H9 (cell line): ENCODE results near the gene THSD7B. TPM values are rescaled to one million over a fixed set of nuclear protein-coding genes. Genes with fewer than 3 reads are reported as not detected.

Experiments
- DNase-seq: peaks from one replicate; pipeline ENCODE4 v3.0.0-alpha.2; 2017
- H2AFZ ChIP-seq: one replicate; pipeline ENCODE4 v1.6.1; 2013; ENCODE audit warnings: mild to moderate bottlenecking, low read length, control low read depth, moderate library complexity
- H2AK5ac ChIP-seq: 2 replicates; pipeline ENCODE4 v1.6.1; 2013; ENCODE audit warnings: low read length, control low read depth, mixed read lengths; ENCODE audit not compliant: insufficient read length
- H2BK120ac ChIP-seq: one replicate; pipeline ENCODE4 v1.6.1; 2013; ENCODE audit warnings: low read depth, mild to moderate bottlenecking, low read length, control low read depth, inconsistent platforms; ENCODE audit not compliant: poor library complexity, severe bottlenecking
- H2BK12ac ChIP-seq: 2 replicates; pipeline ENCODE4 v1.6.1; 2013; ENCODE audit warnings: low read length, control low read depth, mixed read lengths, low read depth; ENCODE audit not compliant: insufficient read length
- H2BK15ac ChIP-seq: 2 replicates; pipeline ENCODE4 v1.6.1; 2013; ENCODE audit warnings: low read depth, low read length, control low read depth
- H2BK20ac ChIP-seq: one replicate; pipeline ENCODE4 v1.6.1; 2013; ENCODE audit warnings: low read depth, mild to moderate bottlenecking, low read length, control low read depth, inconsistent platforms; ENCODE audit not compliant: poor library complexity, severe bottlenecking
- H2BK5ac ChIP-seq: 2 replicates; pipeline ENCODE4 v1.6.1; 2013; ENCODE audit warnings: low read length, control low read depth, mixed read lengths; ENCODE audit not compliant: insufficient read length
- H3K14ac ChIP-seq: 2 replicates; pipeline ENCODE4 v1.6.1; 2013; ENCODE audit warnings: low read length, control low read depth; ENCODE audit not compliant: insufficient read depth
- H3K18ac ChIP-seq: 2 replicates; pipeline ENCODE4 v1.6.1; 2013; ENCODE audit warnings: low read depth, mild to moderate bottlenecking, mixed read lengths, low read length, control low read depth; ENCODE audit not compliant: insufficient read length
- H3K23ac ChIP-seq: 2 replicates; pipeline ENCODE4 v1.6.1; 2013; ENCODE audit warnings: low read length, control low read depth, mixed read lengths, low read depth; ENCODE audit not compliant: insufficient read length
- H3K23me2 ChIP-seq: 2 replicates; pipeline ENCODE4 v1.6.1; 2013; ENCODE audit warnings: low read depth, mild to moderate bottlenecking, mixed read lengths, low read length, control low read depth; ENCODE audit not compliant: insufficient read length, poor library complexity, severe bottlenecking
- H3K27ac ChIP-seq: 2 replicates; pipeline ENCODE4 v1.5.1; 2013; ENCODE audit warnings: low read length, control low read depth, mixed read lengths, low read depth; ENCODE audit not compliant: insufficient read length
- H3K27me3 ChIP-seq: 2 replicates; pipeline ENCODE4 v1.6.1; 2013; ENCODE audit warnings: low read length, control low read depth, inconsistent platforms; ENCODE audit not compliant: insufficient read depth
- H3K4ac ChIP-seq: 2 replicates; pipeline ENCODE4 v1.6.1; 2013; ENCODE audit warnings: low read depth, mild to moderate bottlenecking, control low read depth, inconsistent platforms, low read length, moderate library complexity
- H3K4me1 ChIP-seq: 2 replicates; pipeline ENCODE4 v1.6.1; 2013; ENCODE audit warnings: low read length, control low read depth, inconsistent platforms; ENCODE audit not compliant: insufficient read depth
- H3K4me2 ChIP-seq: 2 replicates; pipeline ENCODE4 v1.6.1; 2013; ENCODE audit warnings: low read length, control low read depth, mixed read lengths; ENCODE audit not compliant: insufficient read length, insufficient read depth
- H3K56ac ChIP-seq: 2 replicates; pipeline ENCODE4 v1.6.1; 2013; ENCODE audit warnings: low read depth, mild to moderate bottlenecking, mixed read lengths, low read length, control low read depth; ENCODE audit not compliant: insufficient read length
- H3K79me1 ChIP-seq: 2 replicates; pipeline ENCODE4 v1.6.1; 2013; ENCODE audit warnings: low read depth, mild to moderate bottlenecking, moderate library complexity, low read length, control low read depth, inconsistent platforms; ENCODE audit not compliant: insufficient read depth, poor library complexity, severe bottlenecking
- H3K79me2 ChIP-seq: 2 replicates; pipeline ENCODE4 v1.6.1; 2013; ENCODE audit warnings: low read length, control low read depth, inconsistent platforms; ENCODE audit not compliant: insufficient read depth
- H3K9ac ChIP-seq: 2 replicates; pipeline ENCODE4 v1.6.1; 2013; ENCODE audit warnings: low read length, control low read depth, mixed read lengths; ENCODE audit not compliant: insufficient read length; ENCODE audit errors: extremely low read depth
- H3K9me3 ChIP-seq: one replicate; pipeline ENCODE4 v1.6.1; 2013; ENCODE audit warnings: low read depth, low read length, inconsistent platforms; ENCODE audit not compliant: control insufficient read depth
- H3T11ph ChIP-seq: one replicate; pipeline ENCODE4 v1.6.1; 2013; ENCODE audit warnings: mild to moderate bottlenecking, low read length, control low read depth, inconsistent platforms
- H4K20me1 ChIP-seq: one replicate; pipeline ENCODE4 v1.6.1; 2013; ENCODE audit not compliant: control insufficient read depth, insufficient read length, insufficient read depth
- H4K5ac ChIP-seq: 2 replicates; pipeline ENCODE4 v1.6.1; 2013; ENCODE audit warnings: low read depth, mild to moderate bottlenecking, mixed read lengths, low read length, control low read depth; ENCODE audit not compliant: insufficient read length
- H4K8ac ChIP-seq: replicated peaks from 2 replicates; pipeline ENCODE4 v1.6.1; 2013; ENCODE audit warnings: low read length, control low read depth, mixed read lengths, low read depth; ENCODE audit not compliant: insufficient read length
- H4K91ac ChIP-seq: 2 replicates; pipeline ENCODE4 v1.6.1; 2013; ENCODE audit warnings: low read depth, mild to moderate bottlenecking, moderate library complexity, mixed read lengths, low read length, control low read depth; ENCODE audit not compliant: insufficient read length
- H3K27ac Mint-ChIP-seq, 3 experiments: 2 replicates in 2 of 3; 3 replicates in 1 of 3; pipeline ENCODE4 v1.8.0; 2020 to 2021; ENCODE audit warnings: mixed read lengths in 3 of 3, mild to moderate bottlenecking in 1 of 3, moderate library complexity in 1 of 3
- H3K27me3 Mint-ChIP-seq: 2 replicates; pipeline ENCODE4 v1.8.0; 2021; ENCODE audit warnings: low read depth, mild to moderate bottlenecking, moderate library complexity, mixed read lengths
- H3K36me3 Mint-ChIP-seq, 3 experiments: 2 replicates in 2 of 3; 3 replicates in 1 of 3; pipeline ENCODE4 v1.8.0; 2020 to 2021; ENCODE audit warnings: low read depth in 3 of 3, mixed read lengths in 3 of 3; ENCODE audit not compliant: insufficient read depth in 1 of 3
- H3K4me1 Mint-ChIP-seq, 2 experiments: 2 replicates each; pipeline ENCODE4 v1.8.0; 2020; ENCODE audit warnings: mixed read lengths in 2 of 2
- H3K4me3 Mint-ChIP-seq, 2 experiments: 2 replicates in 1 of 2; 3 replicates in 1 of 2; pipeline ENCODE4 v1.8.0; 2020 to 2021; ENCODE audit warnings: mild to moderate bottlenecking in 2 of 2, mixed read lengths in 2 of 2, moderate library complexity in 1 of 2
- H3K9me3 Mint-ChIP-seq, 2 experiments: 2 replicates in 1 of 2; 3 replicates in 1 of 2; pipeline ENCODE4 v1.8.0; 2020; ENCODE audit warnings: mild to moderate bottlenecking in 2 of 2, mixed read lengths in 2 of 2, moderate library complexity in 1 of 2
- CTCF ChIP-seq: fragments of 200-600 bp; sonication (generic); conservative IDR thresholded peaks from 3 replicates; pipeline ENCODE4 v1.8.0; 2021; ENCODE audit warnings: antibody characterized with exemption, mild to moderate bottlenecking
- WGBS: extraction: QIAGEN DNeasy Blood & Tissue Kit; methylation state at CpG from one replicate; pipeline ENCODE4 v1.1.7; 2013; ENCODE audit warnings: missing lambda C conversion rate, low lambda C conversion rate, mixed read lengths; ENCODE audit not compliant: insufficient read length; ENCODE audit errors: extremely low coverage; 5-methylcytosine and 5-hydroxymethylcytosine counted together
- total RNA-seq: library from RNA; stranded (reverse); gene quantifications from 2 replicates; pipeline ENCODE4 v1.2.1, GENCODE V29; 2021

THSD7B gene
- total RNA-seq, 1 experiment from 2014 or later = 0.85 TPM

GRCh38 chr2:137115081-137115794 lies 349.9 kb downstream of the THSD7B start:
- no peaks in the 10 kb centered on the region for H4K20me1 ChIP-seq
- no peaks in the 10 kb centered on the region for H3K9me3 Mint-ChIP-seq
- no peaks in the 10 kb centered on the region for H3K79me1 ChIP-seq
- no peak overlapping the region for H2AFZ ChIP-seq
- no peak overlapping the region for H3K56ac ChIP-seq
- H3T11ph ChIP-seq = no peak overlapping the region
- H3K4me1 ChIP-seq = no peaks in the 10 kb centered on the region
- no peak overlapping the region for H2BK15ac ChIP-seq
- H3K36me3 Mint-ChIP-seq = no peaks in the 10 kb centered on the region
- no peak overlapping the region for H4K5ac ChIP-seq
- DNase-seq = no peak
- H3K27me3 ChIP-seq = no peaks in the 10 kb centered on the region
- no peaks in the 10 kb centered on the region for H3K4me1 Mint-ChIP-seq
- no peak overlapping the region for H4K91ac ChIP-seq
- 0 out of 2 replicates have a peak overlapping the region, but pooled peaks have one; percentile 12 for H3K14ac ChIP-seq
- no peak overlapping the region for H3K4ac ChIP-seq
- no peaks in the 10 kb centered on the region for H3K79me2 ChIP-seq
- no peaks in the 10 kb centered on the region for H3K27me3 Mint-ChIP-seq
- no peak overlapping the region for H2BK20ac ChIP-seq
- no CpG with 5 or more reads among the region's 10 CpGs for WGBS
- H3K4me3 Mint-ChIP-seq = no peak overlapping the region
- H2AK5ac ChIP-seq = no peak overlapping the region
- H2BK120ac ChIP-seq = no peak overlapping the region
- TF ChIP-seq CTCF = no peak
- H3K4me2 ChIP-seq = no peak overlapping the region
- no peak overlapping the region for H4K8ac ChIP-seq
- no peaks in the 10 kb centered on the region for H3K23me2 ChIP-seq
- H3K9ac ChIP-seq = no peak overlapping the region
- H3K18ac ChIP-seq = no peak overlapping the region
- no peak overlapping the region for H2BK5ac ChIP-seq
- no peak overlapping the region for H2BK12ac ChIP-seq
- peak overlapping the region in 1 of 3 experiments; percentile 82; a peak in 1 of 7 replicates for H3K27ac Mint-ChIP-seq
- no peak overlapping the region for H3K27ac ChIP-seq
- H3K9me3 ChIP-seq = no peaks in the 10 kb centered on the region
- no peak overlapping the region for H3K23ac ChIP-seq
